ENCODE data around the gene EPHB1.

Gene EPHB1

DNA sequence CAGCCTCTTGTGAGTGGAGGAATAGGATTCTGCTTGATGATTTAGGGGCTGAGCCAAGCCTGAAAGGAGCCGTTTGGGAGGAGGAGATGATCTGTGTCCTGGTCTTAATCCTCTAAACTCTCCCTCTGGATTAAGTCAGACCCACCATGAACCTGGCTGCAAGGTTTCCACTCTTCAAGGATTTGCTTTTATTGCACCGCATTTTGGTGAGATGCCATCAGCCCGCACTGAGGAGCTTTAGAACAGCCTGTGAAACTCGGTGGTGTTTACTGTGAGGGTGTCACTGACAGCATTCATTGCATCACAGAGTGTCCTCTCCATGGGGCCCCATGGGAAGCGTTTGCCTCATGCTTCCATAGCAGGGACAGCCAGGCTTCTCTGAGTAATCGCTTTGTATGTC lies 59.2 kb downstream of the EPHB1 start:
- DNase-seq, result no peak

DNA sequence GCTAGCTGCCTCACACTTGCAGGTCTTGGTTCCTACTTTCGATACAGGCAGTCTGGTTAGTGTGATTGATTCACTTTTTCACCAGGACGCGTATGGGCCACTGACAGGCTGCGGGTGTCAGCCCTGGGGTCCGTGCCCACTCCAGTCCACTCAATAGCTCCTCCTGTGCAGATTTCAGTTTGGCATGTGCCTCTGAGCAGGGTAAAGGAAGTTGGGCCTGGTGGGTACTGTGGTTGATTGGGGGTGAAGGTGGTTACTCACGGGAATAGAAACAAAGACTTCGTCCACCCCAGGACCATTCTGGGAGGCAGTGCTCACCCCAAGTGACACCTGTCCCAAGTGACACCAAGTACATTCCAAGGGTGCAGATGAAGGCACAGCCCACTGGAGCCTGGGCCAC lies 62.3 kb downstream of the EPHB1 start:
- no peak for DNase-seq

DNA sequence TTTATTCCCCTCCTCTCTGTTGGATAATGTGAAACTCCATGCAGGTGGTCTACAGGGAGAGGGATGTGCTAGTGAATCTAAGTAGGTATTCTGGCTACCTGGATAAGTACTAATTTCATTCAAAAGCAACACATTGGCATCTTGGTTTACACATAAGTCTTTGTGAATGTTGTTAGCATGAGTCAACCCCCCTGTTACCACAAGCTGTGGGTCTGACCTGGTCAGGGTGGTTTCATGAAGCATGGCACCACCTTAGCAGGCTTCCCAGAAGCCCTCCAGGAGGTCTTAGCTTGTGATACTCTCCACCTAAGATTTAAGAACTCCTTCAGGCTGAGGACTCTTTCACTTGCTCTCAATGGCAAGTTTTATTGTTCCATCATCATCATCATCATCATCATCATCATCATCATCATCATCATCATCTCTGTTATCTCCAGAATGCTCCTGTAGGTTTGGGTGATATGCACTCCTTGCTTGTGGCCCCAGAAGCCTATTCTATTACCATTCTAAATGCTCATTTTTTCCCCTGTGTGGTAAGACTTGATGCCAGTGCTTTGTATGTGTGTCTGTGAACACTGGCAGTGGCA lies 62.8 kb downstream of the EPHB1 start:
- DNase-seq, result no peak

DNA sequence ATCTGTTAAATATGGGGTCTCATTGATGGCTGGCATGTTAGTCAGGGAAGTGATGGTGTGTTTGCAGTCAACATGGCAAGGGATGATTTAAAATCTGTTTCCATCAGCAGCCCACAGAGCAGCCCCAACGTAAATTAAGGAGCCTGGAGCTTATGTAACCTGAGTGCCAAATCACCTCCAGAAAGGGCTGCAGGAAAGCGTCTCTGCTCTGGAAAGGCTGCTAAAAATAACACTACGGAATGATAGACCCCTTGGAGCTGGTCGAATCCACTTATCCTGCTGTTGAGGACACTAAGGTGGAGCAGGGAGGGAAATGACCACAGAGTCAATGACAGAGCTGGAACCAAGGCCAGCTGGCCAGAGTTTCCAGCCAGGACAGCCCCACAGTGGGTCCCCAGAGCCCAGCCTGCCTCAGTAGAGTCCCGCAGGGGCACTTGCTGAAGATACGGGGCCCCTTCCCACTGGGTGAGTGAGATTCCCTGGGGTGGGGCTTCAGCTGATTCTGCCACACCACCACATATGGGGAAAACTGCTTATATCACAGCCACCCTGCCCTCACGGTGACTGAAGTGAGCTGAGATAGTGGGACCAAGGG lies 63.5 kb downstream of the EPHB1 start:
- DNase-seq, result no peak

DNA sequence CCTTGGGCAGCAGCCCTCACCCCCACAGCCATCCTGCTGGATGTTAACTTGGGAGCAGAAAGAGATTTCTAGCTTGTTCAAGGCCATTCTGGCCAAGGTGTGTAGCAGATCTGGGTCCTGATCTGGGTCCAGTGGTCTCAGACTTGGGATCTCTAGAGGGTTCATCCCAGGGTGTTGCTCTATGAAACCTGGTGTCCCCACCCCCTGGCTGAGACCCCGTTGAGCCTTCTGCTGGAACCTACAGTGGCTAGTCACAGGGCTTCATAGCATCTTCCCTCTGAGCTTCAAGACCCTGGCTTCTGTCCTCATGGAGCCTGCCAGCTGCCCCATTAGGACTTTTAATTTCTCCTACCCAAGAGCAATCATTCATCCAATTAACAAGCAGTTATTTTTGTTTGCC lies 64.3 kb downstream of the EPHB1 start:
- no peak for DNase-seq

DNA sequence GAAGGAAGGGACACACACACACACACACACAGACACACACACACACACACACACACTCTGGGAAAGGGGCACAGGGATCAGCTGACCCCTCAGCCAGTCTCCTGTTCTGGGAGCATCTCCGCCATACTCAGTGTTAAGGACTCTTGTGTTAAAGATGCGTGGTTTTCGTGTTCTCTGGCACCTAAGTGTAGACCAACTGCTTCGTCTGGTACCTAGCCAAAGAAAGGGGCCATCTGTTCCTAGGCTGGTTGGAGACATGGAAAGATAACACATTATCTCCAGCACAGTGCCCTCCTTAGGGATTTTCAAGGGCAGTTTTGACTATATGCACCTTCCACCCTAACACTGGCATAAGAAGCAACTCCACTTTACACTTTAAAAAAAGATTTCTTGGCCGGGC lies 65.1 kb downstream of the EPHB1 start:
- DNase-seq, result no peak

DNA sequence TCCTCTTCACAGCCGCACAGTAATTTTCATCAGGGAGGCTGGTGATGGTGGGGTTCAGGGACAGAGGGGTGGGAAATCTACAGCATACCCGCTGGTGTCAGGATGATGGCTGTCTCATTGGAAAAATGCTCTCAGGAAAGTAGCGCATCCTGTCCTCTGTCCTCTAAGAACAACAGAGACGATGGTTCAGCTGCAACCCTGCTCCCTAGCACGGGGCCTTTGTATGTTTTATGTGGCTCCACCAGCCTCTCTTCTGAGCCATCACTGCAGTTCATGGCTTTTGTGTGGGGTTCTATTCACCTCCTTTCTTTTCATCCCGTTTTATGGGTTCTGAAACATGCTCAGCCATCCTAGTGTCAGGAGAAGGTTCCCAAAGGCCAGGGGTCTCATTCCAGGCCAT lies 68.9 kb downstream of the EPHB1 start:
- no peak for DNase-seq

DNA sequence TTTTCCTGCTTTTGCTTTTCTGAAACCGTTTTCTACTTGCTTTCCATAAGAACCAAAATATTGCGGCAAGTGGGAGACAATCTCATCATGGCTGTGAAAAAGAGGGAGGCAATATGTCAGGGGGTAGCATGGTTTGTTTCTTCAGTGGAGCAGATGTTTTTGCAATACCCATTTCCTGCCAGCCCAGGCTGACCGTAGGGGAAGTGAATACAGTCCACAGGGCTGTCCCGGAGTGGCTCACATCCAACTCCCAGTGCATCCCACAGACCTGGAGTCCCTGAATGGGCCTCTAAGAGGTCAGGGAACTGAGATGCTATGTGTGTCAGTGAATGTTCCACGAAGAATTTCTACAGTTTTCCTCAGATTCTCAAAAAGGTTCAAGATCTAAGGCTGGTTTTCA lies 69.6 kb downstream of the EPHB1 start:
- DNase-seq, result no peak

DNA sequence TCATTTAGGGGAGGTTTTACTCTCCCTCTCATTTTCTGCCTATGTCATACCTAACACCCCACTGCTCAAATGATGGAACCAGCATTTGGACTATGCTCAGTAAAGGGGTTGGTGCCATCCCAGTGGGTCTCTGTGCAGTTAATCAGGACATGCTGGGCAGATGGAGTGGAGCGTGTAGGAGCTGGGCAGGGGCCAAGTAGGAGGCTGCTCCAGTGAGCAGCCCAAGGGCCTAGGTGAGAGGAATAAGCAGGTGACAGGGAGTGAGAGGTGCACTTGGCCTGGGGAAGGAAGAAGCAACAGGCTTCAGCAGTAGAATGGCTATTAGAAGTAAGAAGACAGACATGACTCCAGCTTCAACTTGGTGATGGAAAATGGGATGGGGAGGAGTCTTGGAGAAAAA lies 72.2 kb downstream of the EPHB1 start:
- no peak for DNase-seq

DNA sequence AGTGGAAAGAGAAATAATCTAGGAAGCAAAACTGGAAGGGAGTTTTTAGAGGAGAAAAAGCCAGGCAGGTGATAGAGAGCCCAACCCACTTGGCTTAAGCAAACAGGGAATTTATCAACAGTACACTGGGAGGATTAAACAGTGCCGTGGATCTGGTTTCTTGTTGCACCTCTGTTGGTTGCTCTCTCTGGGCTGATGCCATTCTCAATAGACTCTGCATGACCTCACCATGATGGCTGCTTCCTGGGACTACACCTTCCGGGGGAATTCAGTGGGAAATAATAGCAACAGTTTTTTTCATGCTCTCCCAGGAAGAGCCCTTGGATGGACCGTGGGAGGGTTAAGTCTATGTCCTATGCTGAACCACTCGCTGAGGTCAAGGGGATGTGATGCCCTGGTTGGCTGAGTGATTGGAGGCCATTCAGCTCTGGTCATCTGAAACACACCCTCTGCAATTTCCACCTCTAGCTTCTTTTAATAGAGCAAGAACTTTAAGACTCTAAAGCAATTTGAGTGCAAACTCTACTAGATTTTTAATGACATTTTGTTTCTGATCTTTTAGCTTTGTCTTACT lies 74.2 kb downstream of the EPHB1 start:
- no peak for DNase-seq

DNA sequence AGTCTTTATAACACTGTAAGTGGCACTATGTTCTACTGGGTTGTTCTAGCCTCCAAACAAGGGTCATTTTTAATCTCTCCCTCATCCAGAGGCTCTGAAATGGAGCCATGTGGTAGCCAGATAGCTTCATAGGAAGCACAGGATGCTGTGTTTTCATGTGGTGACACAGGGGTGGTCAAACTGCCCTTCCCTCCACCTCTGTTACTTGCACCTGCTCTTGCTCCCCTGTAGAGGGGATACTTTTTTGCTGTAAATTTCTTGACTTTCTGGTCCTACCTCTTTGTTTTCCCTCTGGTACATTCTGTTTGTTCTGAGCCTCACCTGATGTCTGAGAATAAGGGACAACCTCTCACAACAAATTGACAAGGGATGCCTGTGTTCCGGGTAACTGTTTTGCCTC lies 76.8 kb downstream of the EPHB1 start:
- DNase-seq, result no peak

DNA sequence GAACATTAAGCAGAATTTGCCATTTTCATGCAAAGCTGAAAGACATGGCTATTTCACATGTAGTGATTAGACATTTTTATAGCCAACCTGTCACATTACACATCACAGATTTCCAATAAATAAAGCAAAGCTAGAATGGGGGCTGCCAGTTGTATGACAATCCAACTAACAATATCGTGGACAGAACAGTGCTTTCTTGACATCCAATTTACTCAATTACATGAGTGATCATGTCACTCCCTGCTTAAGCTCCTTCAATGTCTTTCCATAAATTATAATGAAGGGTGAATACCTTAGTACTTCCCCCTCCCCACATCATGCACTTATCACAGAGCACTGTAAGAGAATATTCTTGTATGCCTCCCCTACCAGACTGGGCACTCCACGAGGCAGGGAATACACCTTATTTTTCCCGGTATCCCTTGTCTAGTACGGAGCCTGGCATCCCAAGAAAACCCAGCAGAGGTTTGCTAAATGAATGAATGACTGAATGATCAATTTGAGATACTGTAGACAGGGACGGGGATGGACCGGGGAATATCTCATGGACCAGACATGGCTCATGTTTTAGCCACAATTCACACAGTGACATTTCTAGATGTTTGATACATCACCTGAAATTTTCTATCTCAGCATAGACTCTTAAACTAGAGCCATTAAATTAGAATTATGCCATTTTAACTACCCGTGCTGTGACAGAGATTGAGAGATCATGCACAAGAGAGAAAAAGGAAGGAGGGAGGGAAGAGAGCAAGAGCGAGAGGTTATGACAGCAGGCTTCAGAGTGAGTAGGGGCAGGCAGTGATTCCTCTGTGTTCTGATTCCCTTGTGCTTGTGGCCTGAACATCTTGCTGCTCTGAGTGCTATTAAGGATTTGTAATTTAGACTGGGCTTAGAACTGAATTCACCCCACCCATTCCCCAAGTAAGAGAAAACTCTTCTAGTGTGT lies 77.7 kb downstream of the EPHB1 start:
- no peak for DNase-seq

DNA sequence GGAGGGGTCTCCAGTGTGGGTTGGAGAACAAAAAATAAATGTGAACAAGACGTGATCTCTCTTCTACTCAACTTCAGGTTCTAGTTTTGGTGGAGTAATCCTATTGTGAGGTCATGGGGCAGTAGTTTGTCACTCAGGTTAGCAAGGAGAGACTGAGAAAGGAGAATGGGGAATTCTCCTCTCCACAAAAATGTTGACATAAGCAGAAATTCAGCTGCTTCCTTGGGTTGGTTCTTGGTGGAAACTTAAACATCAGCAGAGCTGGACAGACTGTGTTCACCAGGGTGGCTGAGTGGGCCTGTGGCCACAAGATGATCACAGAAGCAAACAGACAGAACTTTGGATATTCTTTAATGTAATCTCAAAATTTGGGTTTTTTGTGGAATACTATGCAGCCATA lies 78.7 kb downstream of the EPHB1 start:
- no peak for DNase-seq

DNA sequence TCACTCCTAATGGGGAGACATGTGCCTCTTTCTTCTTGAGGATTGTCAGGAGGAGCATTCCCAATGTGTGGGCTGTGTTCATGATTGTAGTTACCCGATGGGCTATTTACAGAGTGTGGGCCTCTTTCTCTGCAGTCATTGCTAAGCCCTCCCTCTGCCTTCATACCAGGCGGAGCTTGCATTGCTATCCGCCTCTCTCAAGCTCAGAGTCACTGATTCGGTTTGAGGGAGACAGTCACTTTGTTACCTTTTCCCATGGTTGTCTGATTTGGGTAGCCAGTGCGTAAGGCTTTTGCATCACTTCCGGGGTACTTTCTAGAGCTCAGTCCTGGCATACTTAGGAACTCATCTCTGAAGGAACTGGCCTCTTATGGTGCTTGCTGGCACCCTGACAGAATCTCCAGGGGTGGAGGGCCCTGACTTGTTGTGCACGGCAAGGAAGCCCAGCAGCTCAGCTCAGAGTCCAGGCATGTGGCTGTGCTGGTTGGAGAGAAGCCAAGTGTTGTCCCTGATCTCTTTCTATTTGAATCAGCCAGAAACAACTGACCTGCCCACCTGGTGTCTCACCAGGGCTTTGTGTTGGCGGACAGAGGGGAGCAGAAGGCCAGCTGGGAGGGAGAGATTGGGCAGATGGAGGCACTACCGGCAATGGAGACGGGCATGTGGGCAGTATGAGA lies 79.8 kb downstream of the EPHB1 start:
- DNase-seq, result no peak

DNA sequence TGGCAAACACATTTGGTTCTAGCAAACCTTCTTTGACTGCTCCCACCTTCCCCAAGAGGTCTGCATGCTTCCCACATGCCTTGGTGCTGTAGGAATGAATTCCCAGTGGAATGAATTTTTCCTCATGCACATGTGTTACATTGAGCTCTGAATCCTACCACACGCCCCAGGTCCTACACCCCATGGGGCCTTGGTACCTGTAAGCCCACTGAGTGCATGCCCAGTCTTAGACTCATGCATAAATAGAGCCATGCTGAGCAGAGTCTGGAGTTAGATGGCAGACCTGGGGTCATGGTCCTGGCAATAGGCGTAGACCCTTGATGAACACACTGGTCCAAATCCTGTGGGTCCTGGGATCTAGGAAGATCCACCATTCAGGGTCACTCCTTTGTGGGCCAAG lies 81.8 kb downstream of the EPHB1 start:
- no peak for DNase-seq

DNA sequence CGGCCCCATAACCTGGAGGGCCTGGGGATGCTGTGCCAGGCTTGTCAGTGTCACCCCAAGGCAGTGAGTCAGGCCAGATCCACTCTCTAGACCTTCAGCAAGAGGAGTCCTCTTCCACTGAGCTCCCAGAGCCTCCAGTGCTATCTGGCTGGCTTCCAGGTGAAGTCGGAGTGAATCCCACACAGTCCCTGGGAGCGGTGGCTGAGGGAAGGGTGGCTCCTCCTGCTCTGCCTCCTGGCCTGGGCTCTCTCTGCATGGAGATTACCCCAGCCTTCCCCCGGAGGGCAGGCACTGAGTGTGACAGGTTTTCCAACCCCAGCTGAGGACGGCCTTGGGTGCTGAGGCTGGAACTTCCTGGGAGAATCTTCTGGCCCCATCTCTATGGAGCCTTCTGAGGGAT lies 82.7 kb downstream of the EPHB1 start:
- DNase-seq, result no peak

DNA sequence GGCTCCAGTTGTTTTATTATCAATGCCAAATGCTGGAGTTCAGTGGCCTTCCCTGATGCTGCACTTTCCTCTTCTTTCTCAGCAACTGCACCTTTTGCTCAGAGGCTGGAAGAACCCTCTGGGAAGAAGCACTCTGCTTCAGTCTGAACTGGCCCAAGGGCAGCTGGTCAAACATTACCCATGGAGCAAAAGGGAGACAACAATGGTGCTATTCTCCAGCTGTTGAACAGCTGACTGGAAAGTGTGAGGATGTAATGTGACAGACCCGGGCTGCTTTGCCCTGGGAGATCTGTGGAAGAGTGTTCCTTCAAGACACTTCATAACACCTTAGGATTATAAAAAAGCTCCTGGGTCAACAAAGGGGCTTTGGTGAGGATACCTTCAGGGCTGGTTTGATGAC lies 84.9 kb downstream of the EPHB1 start:
- no peak for DNase-seq

DNA sequence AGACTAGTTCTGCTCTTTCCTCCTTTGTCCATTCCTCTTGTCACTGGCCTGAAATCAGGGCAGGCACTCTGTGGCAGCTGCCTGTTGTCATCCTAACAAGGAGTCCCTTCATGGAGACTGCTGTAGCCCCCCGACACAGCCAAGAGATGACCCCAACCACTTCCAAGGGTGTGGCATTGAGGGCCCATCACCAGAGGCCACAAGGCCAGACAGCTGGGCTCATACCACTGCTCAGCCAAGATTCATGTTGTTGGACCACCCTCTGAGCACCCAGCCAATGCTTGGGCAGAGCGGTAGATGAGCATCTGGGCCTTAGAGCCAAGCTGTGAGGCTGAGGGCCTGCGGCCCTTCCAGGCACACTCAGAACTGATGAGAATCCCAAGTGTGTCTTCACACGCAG lies 85.4 kb downstream of the EPHB1 start:
- DNase-seq, result no peak

DNA sequence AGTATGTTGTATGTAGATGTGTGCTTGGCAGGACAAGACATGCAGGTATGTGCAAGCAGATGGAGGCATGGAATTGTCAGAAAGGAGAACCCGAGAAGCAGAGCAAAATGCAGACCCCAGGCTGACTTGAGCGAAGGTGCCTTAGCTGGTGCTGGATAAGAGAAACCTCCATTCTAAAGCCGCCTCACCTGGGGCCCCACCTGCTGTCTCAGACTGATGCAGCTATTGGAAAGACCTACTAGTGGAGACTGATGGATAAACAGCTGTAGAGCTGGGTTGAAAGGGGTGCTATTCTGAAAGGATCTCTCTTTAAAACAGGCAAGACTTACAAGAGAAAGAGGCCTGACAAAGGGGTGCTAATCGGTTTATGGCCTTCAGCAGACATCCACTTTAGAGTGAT lies 86.2 kb downstream of the EPHB1 start:
- no peak for DNase-seq

DNA sequence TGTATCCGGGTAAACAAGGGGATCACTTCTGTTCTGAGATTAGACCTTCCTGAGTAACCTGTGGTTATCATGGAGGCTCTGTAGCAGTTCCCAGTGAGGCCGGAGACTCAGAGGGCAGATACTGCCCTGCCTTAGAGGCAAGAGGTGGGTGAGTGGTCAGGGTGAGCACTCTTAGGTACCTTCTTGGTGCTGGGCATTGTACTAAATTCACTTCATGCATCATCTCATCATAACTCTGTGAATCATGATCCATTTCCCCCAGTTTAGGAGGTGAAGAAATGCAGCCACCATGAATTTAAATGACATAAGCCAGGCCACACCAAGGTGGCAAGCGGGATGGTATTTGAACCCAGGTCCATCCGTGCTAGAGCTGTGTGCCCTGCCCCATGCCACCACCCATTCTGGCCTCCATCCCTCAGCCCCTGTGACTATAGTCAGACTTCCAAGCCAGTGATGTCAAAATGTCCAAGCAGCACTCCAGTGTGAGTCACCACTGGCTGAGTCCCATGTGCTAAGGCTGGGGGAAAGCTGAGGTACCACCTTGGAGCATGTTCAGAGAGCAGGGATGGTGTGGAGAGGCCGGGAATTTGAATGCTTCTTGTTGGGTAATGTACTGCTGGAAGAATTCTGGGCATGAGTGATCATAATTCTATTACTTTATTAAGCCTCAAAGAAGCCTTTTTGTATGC lies 88.8 kb downstream of the EPHB1 start:
- DNase-seq, result no peak

DNA sequence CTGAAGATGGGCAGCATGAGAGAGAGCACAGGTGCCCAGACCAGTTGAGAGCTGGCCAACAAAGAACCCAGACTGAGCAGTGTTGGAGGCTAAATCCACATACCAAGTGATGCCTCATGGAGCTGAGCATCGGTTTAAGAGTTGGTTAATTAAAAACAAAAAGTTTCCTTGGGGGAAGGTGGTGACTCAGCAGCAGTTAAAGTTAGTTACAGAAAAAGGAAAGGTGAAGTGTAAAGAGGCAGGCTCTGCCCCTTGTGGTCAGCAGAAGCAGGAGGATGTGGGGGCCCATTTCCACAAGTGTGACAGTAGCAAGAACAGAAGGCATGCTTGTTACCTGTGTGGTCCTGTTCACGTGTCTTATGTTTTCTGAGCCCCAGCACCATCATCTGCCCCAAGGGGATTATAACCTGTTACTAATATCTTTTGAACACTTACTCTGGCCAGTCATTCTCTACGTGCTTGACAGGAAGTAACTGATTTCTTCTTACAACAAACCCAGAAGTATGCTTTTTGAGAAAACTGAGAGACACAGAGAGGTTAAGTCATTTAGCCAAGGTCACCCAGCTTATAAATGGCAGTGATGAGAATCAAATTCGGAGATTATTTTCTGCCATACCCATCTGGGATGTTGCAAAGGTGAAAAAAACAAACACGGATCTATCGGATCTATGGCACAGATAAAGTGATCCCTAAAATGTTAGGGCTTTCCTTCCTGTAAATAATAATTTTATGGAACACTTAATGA lies 91.0 kb downstream of the EPHB1 start:
- DNase-seq, result no peak

DNA sequence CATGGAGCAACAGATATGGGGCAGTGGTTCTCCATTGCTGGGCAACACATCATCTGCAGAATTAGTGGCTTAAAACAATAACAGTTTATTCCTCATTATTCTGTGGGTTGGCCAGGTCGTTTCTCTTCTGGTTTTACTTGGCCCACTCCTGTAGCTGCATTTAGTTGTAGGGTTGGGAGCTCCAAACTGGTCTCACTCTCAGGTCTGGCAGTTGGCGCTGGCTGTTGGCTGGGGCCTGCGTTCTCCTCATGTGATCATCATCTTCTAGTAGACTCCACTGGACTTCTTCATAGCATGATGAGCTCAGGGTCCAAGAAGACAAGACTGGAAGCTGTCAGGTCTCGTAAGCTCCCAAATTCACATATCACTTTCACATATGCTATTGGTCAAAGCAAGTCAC lies 91.9 kb downstream of the EPHB1 start:
- no peak for DNase-seq

Measured in GF-D8 (cell line).